Keratinocyte (primary cell): ENCODE measurements around the gene DRD3. TPM values are rescaled to one million over a fixed set of nuclear protein-coding genes. Genes with fewer than 3 reads are reported as not detected.

ENCODE experiments used
- DNase-seq: peaks from one replicate; pipeline ENCODE4 v3.0.0-alpha.2; 2011; ENCODE audit warnings: low read depth, missing footprints, low spot score
- FAIRE-seq: peaks from 2 replicates; lab custom pipeline; 2011; peaks lifted over from hg19 to GRCh38; lab: Jason Lieb, UNC
- H2AFZ ChIP-seq: 2 replicates; pipeline ENCODE4 v1.6.0; 2012; ENCODE audit warnings: low read length, control low read depth, inconsistent platforms; ENCODE audit not compliant: control insufficient read depth
- H3K27ac ChIP-seq: 2 replicates; pipeline ENCODE4 v1.5.1; 2011; ENCODE audit warnings: low read length; ENCODE audit not compliant: control insufficient read depth, insufficient read depth
- H3K27me3 ChIP-seq: 3 replicates; pipeline ENCODE4 v1.6.0; 2011; ENCODE audit warnings: low read length; ENCODE audit not compliant: control insufficient read depth, insufficient read depth; ENCODE audit errors: extremely low read depth
- H3K36me3 ChIP-seq, 2 experiments: 2 replicates in 1 of 2; 3 replicates in 1 of 2; pipeline ENCODE4 v1.5.1; 2011; ENCODE audit warnings: low read length in 2 of 2, mild to moderate bottlenecking in 1 of 2; ENCODE audit not compliant: control insufficient read depth in 2 of 2, insufficient read depth in 2 of 2; ENCODE audit errors: extremely low read depth in 1 of 2
- H3K4me1 ChIP-seq: 3 replicates; pipeline ENCODE4 v1.5.1; 2011; ENCODE audit warnings: low read length; ENCODE audit not compliant: control insufficient read depth, insufficient read depth; ENCODE audit errors: extremely low read depth
- H3K4me2 ChIP-seq: 3 replicates; pipeline ENCODE4 v1.6.0; 2011; ENCODE audit warnings: low read depth, low read length; ENCODE audit not compliant: control insufficient read depth, insufficient read depth; ENCODE audit errors: extremely low read depth
- H3K4me3 ChIP-seq, 3 experiments: fragments of 200-600 bp in 1 of 3; sonication (generic) in 1 of 3; 2 replicates in 2 of 3; 3 replicates in 1 of 3; pipeline ENCODE4 v1.5.1; 2011 to 2016; ENCODE audit warnings: low read length in 3 of 3, mild to moderate bottlenecking in 3 of 3, control low read depth in 2 of 3, inconsistent platforms in 1 of 3, low read depth in 1 of 3, mixed read lengths in 1 of 3, mixed run types in 1 of 3, moderate library complexity in 1 of 3; ENCODE audit not compliant: control insufficient read depth in 2 of 3, insufficient read depth in 2 of 3; ENCODE audit errors: extremely low read depth in 1 of 3
- H3K79me2 ChIP-seq: 2 replicates; pipeline ENCODE4 v1.6.0; 2012; ENCODE audit warnings: low read length; ENCODE audit not compliant: control insufficient read depth, insufficient read depth
- H3K9ac ChIP-seq: 3 replicates; pipeline ENCODE4 v1.6.0; 2011; ENCODE audit warnings: low read length; ENCODE audit not compliant: control insufficient read depth, insufficient read depth; ENCODE audit errors: extremely low read depth
- H3K9me1 ChIP-seq: 3 replicates; pipeline ENCODE4 v1.6.0; 2011; ENCODE audit warnings: low read length; ENCODE audit not compliant: control insufficient read depth, insufficient read depth; ENCODE audit errors: extremely low read depth
- H3K9me3 ChIP-seq: 2 replicates; pipeline ENCODE4 v1.5.1; 2012; ENCODE audit warnings: low read depth, low read length; ENCODE audit not compliant: control insufficient read depth
- H4K20me1 ChIP-seq: 3 replicates; pipeline ENCODE4 v1.6.0; 2011; ENCODE audit warnings: low read length; ENCODE audit not compliant: control insufficient read depth, insufficient read depth; ENCODE audit errors: extremely low read depth
- CTCF ChIP-seq, 3 experiments: IDR thresholded peaks in 1 of 3; conservative IDR thresholded peaks in 1 of 3; optimal IDR thresholded peaks in 1 of 3; 2 replicates in 2 of 3; 3 replicates in 1 of 3; pipeline versions ENCODE3 to v1.5.1; 2011; ENCODE audit warnings: low read length in 3 of 3, mild to moderate bottlenecking in 3 of 3, moderate library complexity in 2 of 3, control low read depth in 1 of 3, inconsistent platforms in 1 of 3; ENCODE audit not compliant: insufficient read depth in 2 of 3; ENCODE audit errors: extremely low read depth in 1 of 3
- EZH2 ChIP-seq: IDR thresholded peaks from one replicate; pipeline ENCODE4 v1.6.1; 2012; ENCODE audit warnings: inconsistent platforms, mild to moderate bottlenecking, low read length, moderate library complexity
- dilution Hi-C: fragments of 300-500 bp; cut with MboI; formaldehyde crosslinking; loops from one replicate; pipeline ENCODE4 v1.7.0; 2020; ENCODE audit warnings: low sequenced_read_pairs; ENCODE audit not compliant: extremely low pct_ligation_motif_present
- polyA plus RNA-seq, 5 experiments: library from polyadenylated mRNA; depleted of rRNA in 3 of 5; stranded (reverse) in 3 of 5; stranded (forward) in 1 of 5; unstranded in 1 of 5; fragments of >200 nt; gene quantifications; 1 replicate in 1 of 5; 2 replicates in 3 of 5; 3 replicates in 1 of 5; pipeline versions ENCODE4 v1.2.1 to v1.2.3, GENCODE V29; 2011 to 2012; ENCODE audit warnings: missing spikeins in 2 of 5, low read depth in 1 of 5, low replicate concordance in 1 of 5

Gene DRD3
- polyA plus RNA-seq, 1 donor (not counting 4 experiments of a cell fraction or from before 2014, with no cell fraction given): not detected

- no peak overlapping the region for H2AFZ ChIP-seq
- TF ChIP-seq EZH2 (no peak), CTCF (optimal IDR thresholded peaks at IDR 0.05 in 1 of 3, IDR thresholded peaks at IDR 0.05 in 1 of 3, conservative IDR thresholded peaks at IDR 0.05 in 1 of 3; ENCODE audit: extremely low read depth in 1 of 3, insufficient read depth in 2 of 3, low read length in 3 of 3) (no peak)
- no peaks in the 10 kb centered on the region for H3K9me3 ChIP-seq
- no peaks in the 10 kb centered on the region for H3K79me2 ChIP-seq
- H3K9me1 ChIP-seq: no peaks in the 10 kb centered on the region
- no peaks in the 10 kb centered on the region for H4K20me1 ChIP-seq
- no peaks in the 10 kb centered on the region for H3K4me1 ChIP-seq
- DNase-seq: no peak
- H3K27me3 ChIP-seq: no peaks in the 10 kb centered on the region
- dilution Hi-C loops: no loop called here
- no peak overlapping the region for H3K4me2 ChIP-seq
- peaks cover 0 to 4% of the 10 kb centered on the region in 2 experiments for H3K36me3 ChIP-seq
- H3K9ac ChIP-seq: no peak overlapping the region
- FAIRE-seq: no peak
- H3K27ac ChIP-seq: no peak overlapping the region
- no peak overlapping the region for H3K4me3 ChIP-seq
Measured at GRCh38 chr3:114093016-114093380, 85.9 kb downstream of the DRD3 start.

GRCh38 chr3:114092151-114093015 is 86.5 kb downstream of the DRD3 start:
- no peaks in the 10 kb centered on the region for H4K20me1 ChIP-seq
- dilution Hi-C loops: no loop called here
- H3K4me1 ChIP-seq: no peaks in the 10 kb centered on the region
- no peaks in the 10 kb centered on the region for H3K79me2 ChIP-seq
- H2AFZ ChIP-seq: peak overlapping the region; percentile 72
- no peaks in the 10 kb centered on the region for H3K27me3 ChIP-seq
- no peak for TF ChIP-seq CTCF (optimal IDR thresholded peaks at IDR 0.05 in 1 of 3, IDR thresholded peaks at IDR 0.05 in 1 of 3, conservative IDR thresholded peaks at IDR 0.05 in 1 of 3; ENCODE audit: extremely low read depth in 1 of 3, insufficient read depth in 2 of 3, low read length in 3 of 3)
- no peak for TF ChIP-seq EZH2
- no peak overlapping the region for H3K27ac ChIP-seq
- H3K4me2 ChIP-seq: peak overlapping the region; percentile 28
- H3K9ac ChIP-seq: no peak overlapping the region
- FAIRE-seq: no peak
- H3K9me3 ChIP-seq: no peaks in the 10 kb centered on the region
- H3K4me3 ChIP-seq: no peak overlapping the region
- no peak for DNase-seq
- peaks cover 2 to 4% of the 10 kb centered on the region in 2 experiments for H3K36me3 ChIP-seq
- H3K9me1 ChIP-seq: no peaks in the 10 kb centered on the region
